ENCODE measurements around the gene MAP3K19. TPM values are rescaled to one million over a fixed set of nuclear protein-coding genes. Genes with fewer than 3 reads are reported as not detected.
A peak's percentile ranks its signal among the peaks of the same experiment; 100 is the strongest.
"Not testable (repeated sequence)": the region's sequence is repeated elsewhere in the genome, so short reads cannot be mapped to it uniquely, and the experiment has no call there.

Gene MAP3K19
- polyA plus RNA-seq, 4 donors, result 0.03 TPM; not detected in 3

DNA sequence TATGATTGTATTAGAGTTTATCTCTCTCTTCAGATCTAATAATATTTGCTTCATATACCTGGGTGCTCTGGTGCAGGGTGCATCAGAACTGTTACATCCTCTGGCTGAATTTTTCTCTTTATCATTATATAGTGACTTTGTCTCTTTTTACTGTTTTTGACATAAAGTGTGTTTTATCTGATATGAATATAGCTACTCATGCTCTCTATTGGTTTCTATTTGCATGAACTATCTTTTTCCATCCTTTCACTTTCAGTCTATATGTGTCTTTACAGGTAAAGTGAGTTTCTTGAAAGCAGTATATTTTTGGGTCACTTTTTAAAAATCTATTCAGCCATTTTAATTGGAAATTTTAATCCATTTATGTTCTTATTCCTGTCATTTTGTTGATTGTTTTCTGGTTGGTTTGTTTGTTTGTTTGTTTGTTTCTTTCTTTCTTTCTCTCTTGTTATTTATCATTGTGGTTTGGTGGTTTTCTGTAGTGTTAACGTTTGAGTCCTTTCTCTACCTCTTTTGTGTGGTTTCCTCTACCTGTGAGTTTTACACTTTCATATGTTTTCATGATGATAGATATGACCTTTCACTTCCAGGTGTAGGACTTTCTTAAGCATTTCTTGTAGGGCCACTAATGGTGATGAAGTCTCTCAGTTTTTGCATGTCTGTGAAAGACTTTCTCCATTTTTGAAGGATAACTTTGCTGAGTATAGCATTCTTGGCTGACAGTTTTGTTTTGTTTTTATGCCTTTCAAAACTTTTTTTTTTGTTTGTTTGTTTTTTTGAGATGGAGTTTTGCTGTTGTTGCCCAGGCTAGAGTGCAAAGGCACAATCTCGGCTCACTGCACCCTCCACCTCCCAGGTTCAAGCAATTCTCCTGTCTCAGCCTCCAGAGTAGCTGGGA lies 73.8 kb downstream of the MAP3K19 start:
- no peak for DNase-seq
- no peaks in the 10 kb centered on the region for H3K4me1 ChIP-seq (ENCODE audit: control insufficient read depth in 3 of 3, insufficient read depth in 2 of 3, low read depth in 1 of 3, low read length in 2 of 3)

DNA sequence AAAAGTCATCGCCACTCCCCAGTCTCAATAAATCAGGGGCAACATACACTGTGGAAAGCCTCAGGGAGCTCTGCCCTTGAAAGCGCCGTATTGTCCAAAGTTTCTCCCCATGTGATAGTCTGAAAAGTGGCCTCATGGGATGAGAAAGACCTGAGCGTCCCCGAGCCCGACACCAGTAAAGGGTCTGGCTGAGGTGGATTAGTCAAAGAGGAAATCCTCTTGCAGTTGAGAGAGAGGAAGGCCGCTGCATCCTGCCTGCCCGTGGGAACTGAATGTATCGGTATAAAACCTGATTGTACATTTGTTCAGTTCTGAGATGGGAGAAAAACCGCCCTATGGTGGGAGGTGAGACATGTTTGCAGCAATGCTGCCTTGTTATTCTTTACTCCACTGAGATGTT lies 80.1 kb downstream of the MAP3K19 start:
- not testable (repeated sequence) for H3K27me3 ChIP-seq (ENCODE audit: control insufficient read depth in 3 of 3, insufficient read depth in 3 of 3, low read length in 3 of 3); H3K36me3 ChIP-seq (ENCODE audit: control insufficient read depth in 3 of 3, insufficient read depth in 2 of 3, low read depth in 1 of 3, low read length in 3 of 3); DNase-seq; H3K4me3 ChIP-seq (ENCODE audit: low read depth in 1 of 3, low read length in 3 of 3); H3K4me1 ChIP-seq (ENCODE audit: control insufficient read depth in 3 of 3, insufficient read depth in 2 of 3, low read depth in 1 of 3, low read length in 2 of 3); FAIRE-seq; H3K9me3 ChIP-seq (ENCODE audit: control insufficient read depth in 2 of 2, insufficient read depth in 1 of 2, low read depth in 1 of 2, low read length in 1 of 2); H3K27ac ChIP-seq (ENCODE audit: low read depth in 1 of 3, low read length in 2 of 3)
- WGBS, 3 donors, result 70 to 88% (median 78%) methylated on average over 10 of the region's 10 CpGs

More for the DNA sequence above, 73.8 kb downstream of the MAP3K19 start:
- 75 to 95% (median 85%) methylated on average over 2 of the region's 2 CpGs for WGBS, 3 donors
- Histone ChIP-seq H3K4me3 (ENCODE audit: low read depth in 1 of 3, low read length in 3 of 3) (no peak overlapping the region), H3K27ac (ENCODE audit: low read depth in 1 of 3, low read length in 2 of 3) (no peak overlapping the region), H3K27me3 (ENCODE audit: control insufficient read depth in 3 of 3, insufficient read depth in 3 of 3, low read length in 3 of 3) (no peaks in the 10 kb centered on the region), H3K36me3 (ENCODE audit: control insufficient read depth in 3 of 3, insufficient read depth in 2 of 3, low read depth in 1 of 3, low read length in 3 of 3) (no peaks in the 10 kb centered on the region), H3K9me3 (ENCODE audit: control insufficient read depth in 2 of 2, insufficient read depth in 1 of 2, low read depth in 1 of 2, low read length in 1 of 2) (peaks cover 0 to 10% of the 10 kb centered on the region in 2 donors)
- no peak for FAIRE-seq

DNA sequence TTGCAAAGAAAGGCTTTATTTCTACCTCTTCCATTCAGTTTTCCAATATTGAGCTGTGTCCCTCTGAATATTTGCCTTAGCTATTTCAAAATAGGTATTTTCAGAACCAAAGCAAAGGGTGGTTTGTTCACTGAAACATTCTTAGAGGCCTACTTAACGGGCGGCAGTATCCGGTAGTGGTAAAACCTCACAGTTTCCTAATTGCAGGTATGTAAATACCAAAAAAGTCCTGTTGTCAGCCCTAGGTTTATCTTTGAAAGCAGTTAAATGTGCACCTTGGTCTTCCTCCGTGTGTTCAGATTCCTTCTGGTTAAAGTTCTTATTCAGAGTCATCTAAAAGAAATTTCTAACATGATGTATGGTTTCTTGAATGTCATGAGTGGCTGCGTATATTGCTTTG lies 89.8 kb downstream of the MAP3K19 start:
- peak overlapping the region in 1 of 3 donors; percentile 33 for H3K27ac ChIP-seq (ENCODE audit: low read depth in 1 of 3, low read length in 2 of 3)
- no peak for FAIRE-seq
- no peaks in the 10 kb centered on the region for H3K27me3 ChIP-seq (ENCODE audit: control insufficient read depth in 3 of 3, insufficient read depth in 3 of 3, low read length in 3 of 3)
- no peak overlapping the region for H3K4me3 ChIP-seq (ENCODE audit: low read depth in 1 of 3, low read length in 3 of 3)
- H3K36me3 ChIP-seq (ENCODE audit: control insufficient read depth in 3 of 3, insufficient read depth in 2 of 3, low read depth in 1 of 3, low read length in 3 of 3), result peaks cover 6 to 14% (median 11%) of the 10 kb centered on the region in 3 donors
- DNase-seq, result peak in 1 of 2 donors; percentile 38
- H3K4me1 ChIP-seq (ENCODE audit: control insufficient read depth in 3 of 3, insufficient read depth in 2 of 3, low read depth in 1 of 3, low read length in 2 of 3), result peaks cover 0 to 4% (median 0%) of the 10 kb centered on the region in 3 donors
- 80 to 88% (median 81%) methylated on average over 5 of the region's 5 CpGs for WGBS, 3 donors
- H3K9me3 ChIP-seq (ENCODE audit: control insufficient read depth in 2 of 2, insufficient read depth in 1 of 2, low read depth in 1 of 2, low read length in 1 of 2), result no peaks in the 10 kb centered on the region

DNA sequence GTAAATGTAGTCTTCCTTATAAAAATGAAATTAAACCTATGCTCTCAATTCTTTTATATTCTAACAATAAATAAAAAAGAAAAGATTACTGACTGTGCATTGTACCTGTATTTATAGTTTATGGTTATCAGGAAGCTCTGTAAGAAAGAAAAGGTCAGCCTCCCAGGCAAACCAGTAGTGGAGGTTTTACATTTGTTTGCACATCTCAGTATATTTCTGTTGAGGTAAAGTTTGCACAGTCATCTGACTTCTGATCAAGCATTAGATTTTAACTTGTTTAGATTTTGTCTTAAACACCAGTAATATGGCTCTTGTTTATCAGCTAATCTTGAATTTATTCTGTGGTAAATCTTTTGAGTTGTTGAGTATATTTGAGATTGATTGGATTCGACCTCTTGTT lies 91.5 kb downstream of the MAP3K19 start:
- no peak for DNase-seq
- Histone ChIP-seq H3K36me3 (ENCODE audit: control insufficient read depth in 3 of 3, insufficient read depth in 2 of 3, low read depth in 1 of 3, low read length in 3 of 3) (peaks cover 8 to 14% (median 11%) of the 10 kb centered on the region in 3 donors), H3K4me3 (ENCODE audit: low read depth in 1 of 3, low read length in 3 of 3) (no peak overlapping the region), H3K9me3 (ENCODE audit: control insufficient read depth in 2 of 2, insufficient read depth in 1 of 2, low read depth in 1 of 2, low read length in 1 of 2) (no peaks in the 10 kb centered on the region), H3K4me1 (ENCODE audit: control insufficient read depth in 3 of 3, insufficient read depth in 2 of 3, low read depth in 1 of 3, low read length in 2 of 3) (peaks cover 0 to 4% (median 0%) of the 10 kb centered on the region in 3 donors), H3K27me3 (ENCODE audit: control insufficient read depth in 3 of 3, insufficient read depth in 3 of 3, low read length in 3 of 3) (no peaks in the 10 kb centered on the region), H3K27ac (ENCODE audit: low read depth in 1 of 3, low read length in 2 of 3) (no peak overlapping the region)
- FAIRE-seq, result no peak
- 60 to 96% (median 79%) methylated on average over 1 of the region's 1 CpG for WGBS, 3 donors

DNA sequence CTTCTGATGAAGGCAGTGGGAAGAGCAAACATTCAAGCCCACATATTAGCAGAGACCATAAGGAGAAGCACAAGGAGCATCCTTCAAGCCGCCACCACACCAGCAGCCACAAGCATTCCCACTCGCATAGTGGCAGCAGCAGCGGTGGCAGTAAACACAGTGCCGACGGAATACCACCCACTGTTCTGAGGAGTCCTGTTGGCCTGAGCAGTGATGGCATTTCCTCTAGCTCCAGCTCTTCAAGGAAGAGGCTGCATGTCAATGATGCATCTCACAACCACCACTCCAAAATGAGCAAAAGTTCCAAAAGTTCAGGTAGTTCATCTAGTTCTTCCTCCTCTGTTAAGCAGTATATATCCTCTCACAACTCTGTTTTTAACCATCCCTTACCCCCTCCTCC lies 93.2 kb downstream of the MAP3K19 start:
- no peaks in the 10 kb centered on the region for H3K9me3 ChIP-seq (ENCODE audit: control insufficient read depth in 2 of 2, insufficient read depth in 1 of 2, low read depth in 1 of 2, low read length in 1 of 2)
- DNase-seq, result no peak
- H3K36me3 ChIP-seq (ENCODE audit: control insufficient read depth in 3 of 3, insufficient read depth in 2 of 3, low read depth in 1 of 3, low read length in 3 of 3), result peaks cover 11 to 15% (median 15%) of the 10 kb centered on the region in 3 donors
- no peak for FAIRE-seq
- no peaks in the 10 kb centered on the region for H3K27me3 ChIP-seq (ENCODE audit: control insufficient read depth in 3 of 3, insufficient read depth in 3 of 3, low read length in 3 of 3)
- peaks cover 0 to 4% (median 0%) of the 10 kb centered on the region in 3 donors for H3K4me1 ChIP-seq (ENCODE audit: control insufficient read depth in 3 of 3, insufficient read depth in 2 of 3, low read depth in 1 of 3, low read length in 2 of 3)
- no peak overlapping the region for H3K27ac ChIP-seq (ENCODE audit: low read depth in 1 of 3, low read length in 2 of 3)
- H3K4me3 ChIP-seq (ENCODE audit: low read depth in 1 of 3, low read length in 3 of 3), result no peak overlapping the region
- WGBS, 3 donors, result 93 to 98% (median 96%) methylated on average over 5 of the region's 5 CpGs

DNA sequence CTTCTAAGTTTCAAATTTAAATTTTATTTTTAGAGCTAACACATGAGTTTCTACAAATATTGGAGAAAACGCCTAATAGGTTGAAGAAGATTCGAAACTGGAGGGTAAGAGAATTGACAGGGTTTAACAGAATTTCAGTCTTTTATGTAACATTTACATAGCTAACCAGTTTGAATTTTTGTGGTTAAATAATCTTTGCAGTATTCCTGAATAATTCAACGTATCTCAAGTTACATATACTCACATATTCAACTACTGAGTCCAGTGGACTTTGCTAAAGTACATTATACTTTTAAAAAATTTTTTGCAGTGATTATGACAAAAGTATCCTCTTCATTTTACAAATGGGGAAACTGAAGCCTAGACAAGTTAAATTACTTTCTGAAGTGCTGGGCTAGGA lies 94.6 kb downstream of the MAP3K19 start:
- Histone ChIP-seq H3K4me3 (ENCODE audit: low read depth in 1 of 3, low read length in 3 of 3) (no peak overlapping the region), H3K36me3 (ENCODE audit: control insufficient read depth in 3 of 3, insufficient read depth in 2 of 3, low read depth in 1 of 3, low read length in 3 of 3) (peaks cover 11 to 25% (median 23%) of the 10 kb centered on the region in 3 donors), H3K4me1 (ENCODE audit: control insufficient read depth in 3 of 3, insufficient read depth in 2 of 3, low read depth in 1 of 3, low read length in 2 of 3) (no peaks in the 10 kb centered on the region), H3K27ac (ENCODE audit: low read depth in 1 of 3, low read length in 2 of 3) (no peak overlapping the region), H3K9me3 (ENCODE audit: control insufficient read depth in 2 of 2, insufficient read depth in 1 of 2, low read depth in 1 of 2, low read length in 1 of 2) (no peaks in the 10 kb centered on the region), H3K27me3 (ENCODE audit: control insufficient read depth in 3 of 3, insufficient read depth in 3 of 3, low read length in 3 of 3) (no peaks in the 10 kb centered on the region)
- FAIRE-seq (no peak), DNase-seq (no peak)
- 94 to 97% (median 97%) methylated on average over 3 of the region's 3 CpGs for WGBS, 3 donors

DNA sequence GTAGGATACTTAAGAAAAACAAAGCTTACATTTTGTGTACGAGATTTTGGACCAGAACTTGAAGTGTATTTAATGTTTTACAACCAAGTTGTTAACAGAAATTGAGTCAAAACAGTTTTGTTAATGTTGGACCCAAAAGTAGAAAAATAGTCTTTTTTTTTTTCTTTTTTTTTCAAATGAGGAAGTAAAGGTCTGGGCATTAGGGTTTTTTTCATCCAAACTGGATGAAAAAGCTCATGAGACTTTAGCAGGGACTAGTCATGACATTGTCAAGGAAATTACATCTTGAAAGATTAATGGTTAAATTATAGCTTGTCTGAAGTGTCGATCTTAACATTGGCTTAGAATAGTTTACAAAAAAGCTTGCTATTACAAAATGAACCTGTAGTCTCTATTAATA lies 96.4 kb downstream of the MAP3K19 start:
- FAIRE-seq (no peak), DNase-seq (no peak)
- 86 to 95% (median 88%) methylated on average over 2 of the region's 2 CpGs for WGBS, 3 donors

DNA sequence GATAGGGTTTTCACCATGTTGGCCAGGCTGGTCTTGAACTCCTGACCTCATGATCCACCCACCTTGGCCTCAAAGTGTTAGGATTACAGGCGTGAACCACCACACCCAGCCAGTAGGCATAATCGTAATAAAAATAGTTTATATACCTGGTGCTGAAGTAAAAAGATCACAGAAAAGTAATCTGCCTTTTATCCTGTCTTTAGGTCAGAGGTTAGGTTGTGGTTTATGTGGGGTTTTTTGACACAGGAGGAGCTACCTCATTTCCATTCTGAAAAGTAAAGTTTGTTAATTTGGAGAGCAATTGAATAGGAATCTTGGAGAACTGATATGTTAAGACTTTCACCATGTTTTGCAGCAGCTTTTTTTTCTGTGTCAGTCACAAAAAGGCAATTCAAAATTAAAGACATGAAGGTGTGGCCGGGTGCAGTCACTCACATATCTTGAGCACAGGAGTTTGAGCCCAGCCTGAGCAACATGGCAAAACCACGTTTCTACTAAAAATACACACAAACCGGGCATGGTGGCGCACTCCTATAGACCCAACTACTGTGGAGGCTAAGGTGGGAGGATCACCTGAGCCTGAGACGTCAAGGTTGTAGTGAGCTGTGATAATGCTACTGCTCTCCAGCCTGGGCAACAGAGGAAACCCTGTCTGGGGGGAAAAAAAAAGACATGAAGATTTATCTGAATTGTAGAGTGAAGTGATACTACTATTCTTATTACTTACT lies 97.1 kb downstream of the MAP3K19 start:
- Histone ChIP-seq H3K27me3 (ENCODE audit: control insufficient read depth in 3 of 3, insufficient read depth in 3 of 3, low read length in 3 of 3) (no peaks in the 10 kb centered on the region), H3K4me1 (ENCODE audit: control insufficient read depth in 3 of 3, insufficient read depth in 2 of 3, low read depth in 1 of 3, low read length in 2 of 3) (no peaks in the 10 kb centered on the region), H3K36me3 (ENCODE audit: control insufficient read depth in 3 of 3, insufficient read depth in 2 of 3, low read depth in 1 of 3, low read length in 3 of 3) (peaks cover 11 to 25% (median 25%) of the 10 kb centered on the region in 3 donors), H3K9me3 (ENCODE audit: control insufficient read depth in 2 of 2, insufficient read depth in 1 of 2, low read depth in 1 of 2, low read length in 1 of 2) (no peaks in the 10 kb centered on the region), H3K4me3 (ENCODE audit: low read depth in 1 of 3, low read length in 3 of 3) (no peak overlapping the region), H3K27ac (ENCODE audit: low read depth in 1 of 3, low read length in 2 of 3) (no peak overlapping the region)
- 75 to 76% (median 75%) methylated on average over 7 of the region's 7 CpGs for WGBS, 3 donors
- DNase-seq (no peak), FAIRE-seq (no peak)

More for the DNA sequence above, 96.4 kb downstream of the MAP3K19 start:
- Histone ChIP-seq H3K9me3 (ENCODE audit: control insufficient read depth in 2 of 2, insufficient read depth in 1 of 2, low read depth in 1 of 2, low read length in 1 of 2) (no peaks in the 10 kb centered on the region), H3K27me3 (ENCODE audit: control insufficient read depth in 3 of 3, insufficient read depth in 3 of 3, low read length in 3 of 3) (no peaks in the 10 kb centered on the region), H3K36me3 (ENCODE audit: control insufficient read depth in 3 of 3, insufficient read depth in 2 of 3, low read depth in 1 of 3, low read length in 3 of 3) (peaks cover 11 to 26% (median 25%) of the 10 kb centered on the region in 3 donors), H3K4me1 (ENCODE audit: control insufficient read depth in 3 of 3, insufficient read depth in 2 of 3, low read depth in 1 of 3, low read length in 2 of 3) (no peaks in the 10 kb centered on the region), H3K4me3 (ENCODE audit: low read depth in 1 of 3, low read length in 3 of 3) (no peak overlapping the region), H3K27ac (ENCODE audit: low read depth in 1 of 3, low read length in 2 of 3) (no peak overlapping the region)

Data from small intestine (tissue), 7 donors.